Left ventricle myocardium inferior (tissue), 1 donor: ENCODE measurements around the gene DVL1. TPM values are rescaled to one million over a fixed set of nuclear protein-coding genes. Genes with fewer than 3 reads are reported as not detected.
A peak's percentile ranks its signal among the peaks of the same experiment; 100 is the strongest.

Source experiments
- DNase-seq: peaks from one replicate; pipeline ENCODE4 v3.0.0-alpha.2; 2020
- H3K27ac ChIP-seq: fragments of 200-600 bp; replicated peaks from 2 replicates; pipeline ENCODE4 v1.8.0; 2021
- H3K27me3 ChIP-seq: fragments of 200-600 bp; 2 replicates; pipeline ENCODE4 v1.8.0; 2021; ENCODE audit warnings: low read depth
- H3K36me3 ChIP-seq: fragments of 200-600 bp; 2 replicates; pipeline ENCODE4 v1.8.0; 2021
- H3K4me1 ChIP-seq: fragments of 200-600 bp; 2 replicates; pipeline ENCODE4 v1.8.0; 2021
- H3K4me3 ChIP-seq: fragments of 200-600 bp; 2 replicates; pipeline ENCODE4 v1.8.0; 2021; ENCODE audit warnings: mild to moderate bottlenecking, moderate library complexity
- H3K9me3 ChIP-seq: fragments of 200-600 bp; replicated peaks from 2 replicates; pipeline ENCODE4 v1.8.0; 2021
- CTCF ChIP-seq: fragments of 200-600 bp; IDR thresholded peaks from 2 replicates; pipeline ENCODE4 v1.8.0; 2021; ENCODE audit warnings: antibody characterized with exemption, mild to moderate bottlenecking, borderline replicate concordance
- intact Hi-C: fragments of 100-400 bp; cut with micrococcal nuclease; formaldehyde crosslinking; loops from one replicate; pipeline ENCODE4 v1.11.0; 2022
- total RNA-seq: library from RNA; stranded (reverse); fragmentation: NEBNext Ultra II Directional; extraction: Animal tissue kit (Norgen Biotek cat#: 25700); gene quantifications from one replicate; pipeline ENCODE4 v1.2.1, GENCODE V29; 2021
- donor health status: DM: no; HTN: yes; CAD: no; lungs with severe emphysema.

The DVL1 gene
- total RNA-seq, 1 donor from 2014 or later: 93.0 TPM

GRCh38 chr1:1365875-1366698 lies 16.9 kb upstream of the DVL1 start:
- Histone ChIP-seq H3K36me3 (no peaks in the 10 kb centered on the region), H3K9me3 (no peaks in the 10 kb centered on the region), H3K4me3 (no peak overlapping the region), H3K27me3 (peaks cover 10% of the 10 kb centered on the region), H3K27ac (no peak overlapping the region), H3K4me1 (peaks cover 13% of the 10 kb centered on the region)
- TF ChIP-seq CTCF: no peak
- DNase-seq: no peak
- intact Hi-C loops: no loop called here

GRCh38 chr1:1364266-1364665 lies 15.0 kb upstream of the DVL1 start:
- Histone ChIP-seq H3K36me3 (no peaks in the 10 kb centered on the region), H3K4me1 (peaks cover 27% of the 10 kb centered on the region), H3K9me3 (no peaks in the 10 kb centered on the region), H3K27ac (no peak overlapping the region), H3K27me3 (peaks cover 20% of the 10 kb centered on the region), H3K4me3 (no peak overlapping the region)
- intact Hi-C loops: no loop called here
- DNase-seq: no peak
- TF ChIP-seq CTCF: no peak

GRCh38 chr1:1361982-1362423 lies 12.8 kb upstream of the DVL1 start:
- H3K9me3 ChIP-seq: no peaks in the 10 kb centered on the region
- TF ChIP-seq CTCF: peak; percentile 11
- peaks cover 37% of the 10 kb centered on the region for H3K4me1 ChIP-seq
- no peaks in the 10 kb centered on the region for H3K36me3 ChIP-seq
- H3K4me3 ChIP-seq: no peak overlapping the region
- peaks cover 42% of the 10 kb centered on the region for H3K27me3 ChIP-seq
- DNase-seq: peak; percentile 63
- H3K27ac ChIP-seq: peak overlapping the region; percentile 84
- intact Hi-C loops: no loop called here

GRCh38 chr1:1361233-1361981 lies 12.2 kb upstream of the DVL1 start:
- H3K27ac ChIP-seq: peak overlapping the region; percentile 84
- H3K4me1 ChIP-seq: peaks cover 43% of the 10 kb centered on the region
- no peaks in the 10 kb centered on the region for H3K36me3 ChIP-seq
- intact Hi-C loops: no loop called here
- no peak overlapping the region for H3K4me3 ChIP-seq
- no peaks in the 10 kb centered on the region for H3K9me3 ChIP-seq
- peaks cover 48% of the 10 kb centered on the region for H3K27me3 ChIP-seq
- TF ChIP-seq CTCF: no peak
- no peak for DNase-seq

- Histone ChIP-seq H3K4me1 (peaks cover 46% of the 10 kb centered on the region), H3K27ac (peak overlapping the region; percentile 84), H3K36me3 (no peaks in the 10 kb centered on the region), H3K27me3 (peaks cover 55% of the 10 kb centered on the region), H3K9me3 (no peaks in the 10 kb centered on the region), H3K4me3 (no peak overlapping the region)
- peak; percentile 65 for DNase-seq
- no peak for TF ChIP-seq CTCF
- intact Hi-C loops: no loop called here
Measured at GRCh38 chr1:1360506-1361169, 11.4 kb upstream of the DVL1 start.
